IMR-90 (cell line): ENCODE data around the gene FAM25A. TPM values are rescaled to one million over a fixed set of nuclear protein-coding genes. Genes with fewer than 3 reads are reported as not detected.

Experiments
- ATAC-seq: fragments of 200-7000 bp; cut with Tn5 transposase; 2 replicates; pipeline ENCODE4 v1.9.1; 2020; ENCODE audit warnings: low read depth, mild to moderate bottlenecking, moderate library complexity
- BruUV-seq: library from RNA; stranded (reverse); fragments of 400-500 nt; replicated peaks from 2 replicates; lab custom pipeline; 2021; lab: Mats Ljungman, UMichigan
- CTCF ChIA-PET: fragments of 300-600 bp; formaldehyde crosslinking; extraction: SDS; loops from one replicate; lab custom pipeline; 2021; ENCODE audit warnings: antibody characterized with exemption; lab: Yijun Ruan, JAX
- POLR2A ChIA-PET: fragments of 300-600 bp; sonication (Branson Sonifier 250); formaldehyde crosslinking; loops from one replicate; lab custom pipeline; 2022; ENCODE audit warnings: antibody characterized with exemption; ENCODE audit not compliant: unreplicated experiment; lab: Charles Lee
- DNase-seq: peaks from one replicate; pipeline ENCODE4 v3.0.0; 2013
- H2AFZ ChIP-seq: replicated peaks from 2 replicates; pipeline ENCODE3; 2013; ENCODE audit warnings: low read length, mild to moderate bottlenecking; ENCODE audit not compliant: poor library complexity
- H2AK5ac ChIP-seq: 2 replicates; pipeline ENCODE4 v1.6.1; 2013; ENCODE audit warnings: low read depth, low read length, inconsistent platforms
- H2AK9ac ChIP-seq: replicated peaks from 2 replicates; pipeline ENCODE3; 2013; ENCODE audit warnings: mild to moderate bottlenecking, low read depth, low read length, moderate library complexity; ENCODE audit not compliant: poor library complexity
- H2BK120ac ChIP-seq: 2 replicates; pipeline ENCODE4 v1.6.1; 2013; ENCODE audit warnings: low read depth, low read length, inconsistent platforms
- H2BK15ac ChIP-seq: 3 replicates; pipeline ENCODE4 v1.6.1; 2013; ENCODE audit warnings: low read depth, low read length, inconsistent platforms
- H2BK20ac ChIP-seq: 2 replicates; pipeline ENCODE4 v1.6.1; 2013; ENCODE audit warnings: low read depth, mild to moderate bottlenecking, inconsistent platforms, low read length, moderate library complexity
- H2BK5ac ChIP-seq: 2 replicates; pipeline ENCODE4 v1.6.1; 2013; ENCODE audit warnings: mild to moderate bottlenecking, low read depth, low read length, inconsistent platforms; ENCODE audit not compliant: poor library complexity, severe bottlenecking
- H3K14ac ChIP-seq: replicated peaks from 2 replicates; pipeline ENCODE4 v1.6.1; 2013; ENCODE audit warnings: low read depth, low read length, inconsistent platforms
- H3K18ac ChIP-seq: 2 replicates; pipeline ENCODE4 v1.6.1; 2013; ENCODE audit warnings: low read depth, low read length, control low read depth
- H3K23ac ChIP-seq: 2 replicates; pipeline ENCODE4 v1.6.1; 2013; ENCODE audit warnings: low read depth, low read length, inconsistent platforms
- H3K27ac ChIP-seq: 2 replicates; pipeline ENCODE4 v1.5.1; 2013; ENCODE audit warnings: mild to moderate bottlenecking, control low read depth, low read length; ENCODE audit not compliant: insufficient read depth
- H3K27me3 ChIP-seq: 2 replicates; pipeline ENCODE4 v1.6.1; 2013; ENCODE audit warnings: low read length; ENCODE audit not compliant: control insufficient read depth, insufficient read depth
- H3K36me3 ChIP-seq: 2 replicates; pipeline ENCODE4 v1.6.1; 2013; ENCODE audit warnings: low read length, mixed read lengths; ENCODE audit not compliant: control insufficient read depth, insufficient read depth
- H3K4ac ChIP-seq: 2 replicates; pipeline ENCODE4 v1.6.1; 2013; ENCODE audit warnings: low read depth, low read length, inconsistent platforms
- H3K4me1 ChIP-seq: 2 replicates; pipeline ENCODE4 v1.6.1; 2013; ENCODE audit warnings: low read length, mixed read lengths; ENCODE audit not compliant: control insufficient read depth, insufficient read depth
- H3K4me2 ChIP-seq: 2 replicates; pipeline ENCODE4 v1.6.1; 2013; ENCODE audit warnings: low read depth, mild to moderate bottlenecking, control low read depth, low read length, moderate library complexity
- H3K4me3 ChIP-seq: 2 replicates; pipeline ENCODE4 v1.5.1; 2013; ENCODE audit warnings: low read depth, mild to moderate bottlenecking, control low read depth, low read length, moderate library complexity; ENCODE audit not compliant: insufficient read depth
- H3K56ac ChIP-seq: 2 replicates; pipeline ENCODE4 v1.6.1; 2013; ENCODE audit warnings: low read length, inconsistent platforms; ENCODE audit not compliant: insufficient read depth; ENCODE audit errors: extremely low read depth
- H3K79me1 ChIP-seq, 2 experiments: 2 replicates each; pipeline ENCODE4 v1.6.1; 2013; ENCODE audit warnings: low read length in 2 of 2, inconsistent platforms in 1 of 2, low read depth in 1 of 2
- H3K9ac ChIP-seq: 2 replicates; pipeline ENCODE4 v1.6.1; 2013; ENCODE audit warnings: low read depth, low read length, control low read depth
- H3K9me1 ChIP-seq: 2 replicates; pipeline ENCODE4 v1.6.1; 2013; ENCODE audit warnings: low read length, inconsistent platforms; ENCODE audit not compliant: insufficient read depth
- H3K9me3 ChIP-seq: 2 replicates; pipeline ENCODE4 v1.6.1; 2013; ENCODE audit warnings: low read length; ENCODE audit not compliant: control insufficient read depth, insufficient read depth
- H4K20me1 ChIP-seq: 2 replicates; pipeline ENCODE4 v1.6.1; 2013; ENCODE audit warnings: low read length, inconsistent platforms; ENCODE audit not compliant: insufficient read depth
- H4K5ac ChIP-seq: 2 replicates; pipeline ENCODE4 v1.6.1; 2013; ENCODE audit warnings: mild to moderate bottlenecking, low read depth, low read length, control low read depth
- H4K8ac ChIP-seq, 2 experiments: 2 replicates each; pipeline ENCODE4 v1.6.1; 2013; ENCODE audit warnings: low read depth in 2 of 2, low read length in 2 of 2, control low read depth in 1 of 2, inconsistent platforms in 1 of 2
- H4K91ac ChIP-seq: 2 replicates; pipeline ENCODE4 v1.6.1; 2013; ENCODE audit warnings: low read depth, low read length, inconsistent platforms; ENCODE audit not compliant: insufficient read depth
- BHLHE40 ChIP-seq: fragments of 150-350 bp; IDR thresholded peaks from 2 replicates; pipeline ENCODE4 v1.6.1; 2016; ENCODE audit warnings: mild to moderate bottlenecking, low read depth, low read length
- CEBPB ChIP-seq: IDR thresholded peaks from 2 replicates; pipeline ENCODE4 v1.6.1; 2012; ENCODE audit warnings: low read depth, low read length, improper control_type of control experiment
- CHD1 ChIP-seq: IDR thresholded peaks from 2 replicates; pipeline ENCODE4 v1.6.1; 2012; ENCODE audit warnings: low read depth, low read length, improper control_type of control experiment
- CTCF ChIP-seq: conservative IDR thresholded peaks from 2 replicates; pipeline ENCODE4 v1.5.1; 2012; ENCODE audit warnings: mild to moderate bottlenecking, low read depth, low read length, improper control_type of control experiment
- FOS ChIP-seq: fragments of 150-350 bp; IDR thresholded peaks from 2 replicates; pipeline ENCODE4 v1.6.1; 2016; ENCODE audit warnings: low read depth, low read length
- MAFK ChIP-seq: IDR thresholded peaks from 2 replicates; pipeline ENCODE4 v1.6.1; 2012; ENCODE audit warnings: low read depth, low read length, improper control_type of control experiment
- MAZ ChIP-seq: IDR thresholded peaks from 2 replicates; pipeline ENCODE4 v1.6.1; 2012; ENCODE audit warnings: low read depth, mild to moderate bottlenecking, low read length, improper control_type of control experiment, moderate library complexity, borderline replicate concordance
- POLR2A ChIP-seq: IDR thresholded peaks from 2 replicates; pipeline ENCODE4 v1.6.1; 2012; ENCODE audit warnings: mild to moderate bottlenecking, low read depth, low read length
- RAD21 ChIP-seq: IDR thresholded peaks from 2 replicates; pipeline ENCODE4 v1.6.1; 2012; ENCODE audit warnings: low read length, improper control_type of control experiment
- RCOR1 ChIP-seq: IDR thresholded peaks from 2 replicates; pipeline ENCODE4 v1.6.1; 2012; ENCODE audit warnings: mild to moderate bottlenecking, low read length, improper control_type of control experiment; ENCODE audit not compliant: insufficient replicate concordance
- RFX5 ChIP-seq: IDR thresholded peaks from 2 replicates; pipeline ENCODE4 v1.8.0; 2012; ENCODE audit warnings: low read depth, mild to moderate bottlenecking, low read length, moderate library complexity
- SMC3 ChIP-seq: fragments of 150-350 bp; IDR thresholded peaks from 2 replicates; pipeline ENCODE4 v1.6.1; 2016; ENCODE audit warnings: low read depth, mild to moderate bottlenecking, antibody characterized with exemption, low read length, moderate library complexity
- USF2 ChIP-seq: fragments of 150-350 bp; IDR thresholded peaks from 2 replicates; pipeline ENCODE4 v1.6.1; 2017; ENCODE audit warnings: mild to moderate bottlenecking, antibody characterized with exemption, low read length, low read depth
- WGBS, 2 experiments: methylation state at CpG; one replicate each; pipeline versions ENCODE4 v1.1.5 to v1.1.7; 2013; ENCODE audit warnings: missing lambda C conversion rate in 2 of 2; ENCODE audit not compliant: insufficient read length in 1 of 2; ENCODE audit errors: extremely low coverage in 2 of 2; 5-methylcytosine and 5-hydroxymethylcytosine counted together
- dilution Hi-C: fragments of 300-500 bp; cut with HindIII; formaldehyde crosslinking; loops from one replicate; pipeline ENCODE4 v1.14.3; 2018; ENCODE audit warnings: low sequenced_read_pairs; ENCODE audit not compliant: unreplicated experiment
- in situ Hi-C: fragments of 300-500 bp; cut with MboI; formaldehyde crosslinking; loops from 3 replicates; pipeline ENCODE4 v1.14.3; 2019; ENCODE audit warnings: low sequenced_read_pairs, inconsistent platforms, mixed read lengths
- intact Hi-C: fragments of 100-400 bp; cut with micrococcal nuclease; formaldehyde crosslinking; loops from 2 replicates; pipeline ENCODE4 v1.10.0; 2022
- polyA plus RNA-seq, 3 experiments: library from polyadenylated mRNA; depleted of rRNA; stranded (reverse); fragments of >200 nt; gene quantifications; 2 replicates each; pipeline ENCODE4 v1.2.3, GENCODE V29; 2012; ENCODE audit warnings: low replicate concordance in 1 of 3
- total RNA-seq: library from RNA; depleted of rRNA; stranded (reverse); fragments of >200 nt; gene quantifications from 2 replicates; pipeline ENCODE4 v1.2.3, GENCODE V29; 2012

Gene FAM25A
- total and polyA plus RNA-seq, 2 of the 4 experiments (the other 2 are of a cell fraction): not detected

GRCh38 chr10:87038286-87038717 is 18.2 kb downstream of the FAM25A start:
- peaks cover 3% of the 10 kb centered on the region; the same call in 1 of the 2 replicates for H3K9me3 ChIP-seq
- dilution Hi-C loops: no loop called here

More at GRCh38 chr10:87038286-87038717, 18.2 kb downstream of the FAM25A start:
- Histone ChIP-seq H3K9me1 (no peaks in the 10 kb centered on the region), H2AFZ (no peak overlapping the region), H3K14ac (no peak overlapping the region), H3K4me2 (no peak overlapping the region), H3K27me3 (no peaks in the 10 kb centered on the region; the same call in 1 of the 2 replicates), H2BK120ac (no peak overlapping the region), H3K23ac (no peak overlapping the region), H2BK20ac (no peak overlapping the region), H3K27ac (no peak overlapping the region), H3K18ac (no peak overlapping the region), H3K4ac (no peak overlapping the region), H3K4me1 (no peaks in the 10 kb centered on the region), H4K20me1 (no peaks in the 10 kb centered on the region), H2AK5ac (no peak overlapping the region), H3K56ac (no peak overlapping the region), H2BK5ac (no peak overlapping the region), H3K4me3 (no peak overlapping the region), H2BK15ac (no peak overlapping the region), H3K79me1 (no peaks in the 10 kb centered on the region), H3K9ac (no peak overlapping the region), H4K91ac (no peak overlapping the region), H4K8ac (no peak overlapping the region), H4K5ac (no peak overlapping the region), H2AK9ac (no peak overlapping the region), H3K36me3 (no peaks in the 10 kb centered on the region)
- ATAC-seq: 0 out of 2 replicates have a peak, but pooled peaks have one; percentile 37
- no peak for TF ChIP-seq CTCF
- TF ChIP-seq RAD21: no peak
- TF ChIP-seq POLR2A: no peak
- TF ChIP-seq FOS: no peak
- no peak for TF ChIP-seq RFX5
- TF ChIP-seq CHD1: no peak
- no peak for TF ChIP-seq MAFK
- TF ChIP-seq RCOR1: no peak
- no peak for TF ChIP-seq USF2
- no peak for TF ChIP-seq CEBPB
- no peak for TF ChIP-seq SMC3
- no peak for TF ChIP-seq MAZ
- no peak for TF ChIP-seq BHLHE40
- ChIA-PET CTCF (interaction anchor here (0.7 kb wide), 1 partner anchor 78 kb away, joined by 3 read pairs; no protein-coding TSS in a partner anchor), POLR2A (no interaction called here)
- BruUV-seq: no TSS peak
- in situ Hi-C loops (no loop called here), intact Hi-C loops (no loop called here)
- WGBS, 2 experiments: 100% methylated on average over 2 of the region's 3 CpGs; no CpG with 5 or more reads in 1 of the 2 experiments
- no peak for DNase-seq
